ENCODE data around the gene SRC. TPM values are rescaled to one million over a fixed set of nuclear protein-coding genes. Genes with fewer than 3 reads are reported as not detected.
A peak's percentile ranks its signal among the peaks of the same experiment; 100 is the strongest.

SRC gene
- total RNA-seq, 1 donor from 2014 or later: 72.7 TPM

GRCh38 chr20:37347891-37348791 is 2.2 kb downstream of the SRC start:
- peaks cover 28% of the 10 kb centered on the region for H3K36me3 Mint-ChIP-seq (ENCODE audit: low read depth)
- H3K4me3 Mint-ChIP-seq: peak overlapping the region; percentile 72
- TF ChIP-seq CTCF (IDR thresholded peaks at IDR 0.05): no peak
- peaks cover 67% of the 10 kb centered on the region for H3K4me1 Mint-ChIP-seq
- no peaks in the 10 kb centered on the region for H3K9me3 Mint-ChIP-seq
- no peak for ATAC-seq (ENCODE audit: low read depth)
- H3K27ac Mint-ChIP-seq: peak overlapping the region; percentile 78
- H3K27me3 Mint-ChIP-seq: no peaks in the 10 kb centered on the region
- intact Hi-C loops (cut with micrococcal nuclease): no loop called here
- no peak for DNase-seq
- ChIA-PET CTCF (interaction anchor here (0.8 to 1.2 kb wide), 2 partner anchors 12 to 36 kb away, joined by 3 to 4 read pairs; no protein-coding TSS in a partner anchor), POLR2A (interaction anchor here (0.6 to 5.5 kb wide), 5 partner anchors 12 to 59 kb away, joined by 3 to 52 read pairs (median 4); partner anchors contain the start of gene MANBAL)

- no peak for TF ChIP-seq CTCF (IDR thresholded peaks at IDR 0.05)
- peak overlapping the region; percentile 30 for H3K4me3 Mint-ChIP-seq
- CTCF ChIA-PET: interaction anchor here (1.2 kb wide), 1 partner anchor 13 kb away, joined by 3 read pairs; no protein-coding TSS in a partner anchor
- no peak for DNase-seq
- H3K4me1 Mint-ChIP-seq: peaks cover 63% of the 10 kb centered on the region
- POLR2A ChIA-PET: interaction anchor here (1.0 to 5.5 kb wide), 4 partner anchors 13 to 60 kb away, joined by 3 to 52 read pairs (median 5); partner anchors contain the start of gene MANBAL
- H3K36me3 Mint-ChIP-seq (ENCODE audit: low read depth): peaks cover 29% of the 10 kb centered on the region
- peak overlapping the region; percentile 78 for H3K27ac Mint-ChIP-seq
- intact Hi-C loops (cut with micrococcal nuclease): no loop called here
- ATAC-seq (ENCODE audit: low read depth): no peak
- H3K9me3 Mint-ChIP-seq: no peaks in the 10 kb centered on the region
- no peaks in the 10 kb centered on the region for H3K27me3 Mint-ChIP-seq
These were observed 3.0 kb downstream of the SRC start for GRCh38 chr20:37348792-37349516.

- Mint-ChIP-seq H3K36me3 (ENCODE audit: low read depth) (peaks cover 30% of the 10 kb centered on the region), H3K27ac (peak overlapping the region; percentile 70), H3K4me3 (peak overlapping the region; percentile 48), H3K4me1 (peaks cover 58% of the 10 kb centered on the region), H3K9me3 (no peaks in the 10 kb centered on the region), H3K27me3 (no peaks in the 10 kb centered on the region)
- TF ChIP-seq CTCF (IDR thresholded peaks at IDR 0.05): no peak
- intact Hi-C loops (cut with micrococcal nuclease): loop anchor here (2.0 to 5.0 kb wide), 3 partner anchors 13 to 33 kb away; no protein-coding TSS in a partner anchor
- peak; percentile 41 for ATAC-seq (ENCODE audit: low read depth)
- DNase-seq: no peak
- ChIA-PET CTCF (interaction anchor here (0.9 kb wide), 1 partner anchor 79 kb away, joined by 3 read pairs; no protein-coding TSS in a partner anchor), POLR2A (interaction anchor here (0.6 to 1.8 kb wide), 6 partner anchors 13 to 61 kb away, joined by 3 to 12 read pairs (median 3); partner anchors contain the start of gene MANBAL)
These were observed 3.9 kb downstream of the SRC start for GRCh38 chr20:37349517-37350491.

GRCh38 chr20:37350649-37351574 is 5.0 kb downstream of the SRC start:
- Mint-ChIP-seq H3K4me1 (peaks cover 56% of the 10 kb centered on the region), H3K27me3 (no peaks in the 10 kb centered on the region), H3K9me3 (no peaks in the 10 kb centered on the region), H3K4me3 (no peak overlapping the region), H3K36me3 (ENCODE audit: low read depth) (peaks cover 30% of the 10 kb centered on the region), H3K27ac (peak overlapping the region; percentile 70)
- intact Hi-C loops (cut with micrococcal nuclease): loop anchor here (2.0 to 5.0 kb wide), 3 partner anchors 14 to 34 kb away; no protein-coding TSS in a partner anchor
- ATAC-seq (ENCODE audit: low read depth) (no peak), DNase-seq (no peak)
- ChIA-PET CTCF (interaction anchor here (0.9 kb wide), 1 partner anchor 80 kb away, joined by 3 read pairs; no protein-coding TSS in a partner anchor), POLR2A (interaction anchor here (0.6 to 2.0 kb wide), 7 partner anchors 12 to 62 kb away, joined by 3 to 12 read pairs (median 3); partner anchors contain the start of gene MANBAL)
- no peak for TF ChIP-seq CTCF (IDR thresholded peaks at IDR 0.05)
